HEK293 (cell line): ENCODE measurements around the gene NAPA.

Source experiments
- CTCF ChIP-seq: fragments of 450-650 bp; formaldehyde crosslinking; IDR thresholded peaks from 2 replicates; pipeline ENCODE4 v1.5.1; 2016; ENCODE audit warnings: missing biosample characterization, missing genetic modification characterization
- ZBTB44 ChIP-seq: fragments of 450-650 bp; IDR thresholded peaks from 2 replicates; pipeline ENCODE4 v1.5.1; 2018; ENCODE audit warnings: missing biosample characterization, mild to moderate bottlenecking, missing genetic modification characterization
- ZBTB48 ChIP-seq: fragments of 450-650 bp; formaldehyde crosslinking; IDR thresholded peaks from 2 replicates; pipeline ENCODE4 v1.5.1; 2016; ENCODE audit warnings: missing biosample characterization, missing genetic modification characterization
- ZNF747 ChIP-seq: fragments of 450-650 bp; formaldehyde crosslinking; IDR thresholded peaks from 2 replicates; pipeline ENCODE4 v1.5.1; 2016; ENCODE audit warnings: missing biosample characterization, missing genetic modification characterization
- TF ChIP-seq, protein P1 (sequence below): sonication (generic); formaldehyde crosslinking; IDR thresholded peaks from 2 replicates; pipeline ENCODE4 v1.8.1; 2022; ENCODE audit warnings: mild to moderate bottlenecking, moderate library complexity, missing genetic modification reagents

GRCh38 chr19:47541518-47541917 is 26.7 kb upstream of the NAPA start:
- no peak for TF ChIP-seq CTCF (tag by site-specific recombination)
- TF ChIP-seq ZBTB48 (tag by site-specific recombination): no peak
- no peak for TF ChIP-seq ZBTB44 (tag by site-specific recombination)
- no peak for TF ChIP-seq ZNF747 (tag by site-specific recombination)
- TF ChIP-seq, protein P1, sequence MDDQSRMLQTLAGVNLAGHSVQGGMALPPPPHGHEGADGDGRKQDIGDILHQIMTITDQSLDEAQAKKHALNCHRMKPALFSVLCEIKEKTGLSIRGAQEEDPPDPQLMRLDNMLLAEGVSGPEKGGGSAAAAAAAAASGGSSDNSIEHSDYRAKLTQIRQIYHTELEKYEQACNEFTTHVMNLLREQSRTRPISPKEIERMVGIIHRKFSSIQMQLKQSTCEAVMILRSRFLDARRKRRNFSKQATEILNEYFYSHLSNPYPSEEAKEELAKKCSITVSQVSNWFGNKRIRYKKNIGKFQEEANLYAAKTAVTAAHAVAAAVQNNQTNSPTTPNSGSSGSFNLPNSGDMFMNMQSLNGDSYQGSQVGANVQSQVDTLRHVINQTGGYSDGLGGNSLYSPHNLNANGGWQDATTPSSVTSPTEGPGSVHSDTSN: no peak
